Neutrophil (primary cell): Measurements from ENCODE around the gene TXNRD3.

Experiments used
- H3K27ac ChIP-seq: fragments of 200-600 bp; sonication (generic); 2 replicates; pipeline ENCODE4 v1.5.1; 2016; ENCODE audit warnings: mild to moderate bottlenecking, moderate library complexity
- H3K27me3 ChIP-seq: fragments of 200-600 bp; sonication (generic); 2 replicates; pipeline ENCODE4 v1.6.0; 2016; ENCODE audit warnings: mild to moderate bottlenecking
- H3K36me3 ChIP-seq: fragments of 200-600 bp; sonication (generic); 2 replicates; pipeline ENCODE4 v1.5.1; 2017
- H3K4me1 ChIP-seq, 2 experiments: fragments of 200-600 bp in 1 of 2; sonication (generic) in 1 of 2; 1 replicate in 1 of 2; 2 replicates in 1 of 2; pipeline versions ENCODE4 v1.5.1 to v1.6.1; 2013 to 2016; ENCODE audit warnings: low read depth in 1 of 2, low read length in 1 of 2, mild to moderate bottlenecking in 1 of 2, moderate library complexity in 1 of 2; ENCODE audit not compliant: control insufficient read depth in 1 of 2, insufficient read depth in 1 of 2
- H3K4me3 ChIP-seq, 2 experiments: fragments of 200-600 bp in 1 of 2; sonication (generic) in 1 of 2; 1 replicate in 1 of 2; 2 replicates in 1 of 2; pipeline ENCODE4 v1.5.1; 2013 to 2016; ENCODE audit warnings: low read depth in 1 of 2, low read length in 1 of 2, mild to moderate bottlenecking in 1 of 2, moderate library complexity in 1 of 2
- H3K9me3 ChIP-seq: fragments of 200-600 bp; sonication (generic); 2 replicates; pipeline ENCODE4 v1.5.1; 2016
- CTCF ChIP-seq: fragments of 200-600 bp; sonication (generic); IDR thresholded peaks from 2 replicates; pipeline ENCODE4 v1.5.1; 2016; ENCODE audit warnings: antibody characterized with exemption

The TXNRD3 gene

GRCh38 chr3:126682009-126682408 lies 27.1 kb upstream of the TXNRD3 start:
- H3K27me3 ChIP-seq, result peaks cover 56% of the 10 kb centered on the region

GRCh38 chr3:126680667-126681055 lies 25.7 kb upstream of the TXNRD3 start:
- peaks cover 63% of the 10 kb centered on the region for H3K27me3 ChIP-seq
- TF ChIP-seq CTCF, result no peak
- H3K27ac ChIP-seq, result no peak overlapping the region
- peaks cover 0 to 4% of the 10 kb centered on the region in 2 experiments for H3K4me1 ChIP-seq
- H3K36me3 ChIP-seq, result no peaks in the 10 kb centered on the region
- H3K4me3 ChIP-seq, result no peak overlapping the region
- no peaks in the 10 kb centered on the region for H3K9me3 ChIP-seq

More at GRCh38 chr3:126682009-126682408, 27.1 kb upstream of the TXNRD3 start:
- Histone ChIP-seq H3K4me3 (no peak overlapping the region), H3K36me3 (no peaks in the 10 kb centered on the region), H3K27ac (no peak overlapping the region), H3K4me1 (peaks cover 0 to 4% of the 10 kb centered on the region in 2 experiments), H3K9me3 (no peaks in the 10 kb centered on the region)
- TF ChIP-seq CTCF, result no peak

GRCh38 chr3:126679831-126680666 lies 25.1 kb upstream of the TXNRD3 start:
- TF ChIP-seq CTCF, result no peak

GRCh38 chr3:126679318-126679751 lies 24.4 kb upstream of the TXNRD3 start:
- H3K36me3 ChIP-seq, result no peaks in the 10 kb centered on the region
- no peak overlapping the region for H3K4me3 ChIP-seq
- H3K27me3 ChIP-seq, result peaks cover 57% of the 10 kb centered on the region
- peaks cover 0 to 4% of the 10 kb centered on the region in 2 experiments for H3K4me1 ChIP-seq
- H3K9me3 ChIP-seq, result no peaks in the 10 kb centered on the region
- TF ChIP-seq CTCF, result peak; percentile 86
- no peak overlapping the region for H3K27ac ChIP-seq

More at GRCh38 chr3:126679831-126680666, 25.1 kb upstream of the TXNRD3 start:
- H3K9me3 ChIP-seq, result no peaks in the 10 kb centered on the region
- peaks cover 0 to 4% of the 10 kb centered on the region in 2 experiments for H3K4me1 ChIP-seq
- no peaks in the 10 kb centered on the region for H3K36me3 ChIP-seq
- H3K27ac ChIP-seq, result no peak overlapping the region
- no peak overlapping the region for H3K4me3 ChIP-seq
- peaks cover 61% of the 10 kb centered on the region for H3K27me3 ChIP-seq

GRCh38 chr3:126678693-126679317 lies 23.9 kb upstream of the TXNRD3 start:
- Histone ChIP-seq H3K9me3 (no peaks in the 10 kb centered on the region), H3K4me1 (peaks cover 0 to 4% of the 10 kb centered on the region in 2 experiments), H3K4me3 (no peak overlapping the region), H3K36me3 (no peaks in the 10 kb centered on the region), H3K27me3 (peaks cover 57% of the 10 kb centered on the region), H3K27ac (no peak overlapping the region)
- no peak for TF ChIP-seq CTCF
